ENCODE measurements around the gene TK1.

GRCh38 chr17:78204387-78205123 is 17.7 kb upstream of the TK1 start:
- TF ChIP-seq POLR2A (IDR thresholded peaks at IDR 0.05) = no peak
- no peak for TF ChIP-seq CTCF (IDR thresholded peaks at IDR 0.05)

All from suprapubic skin (tissue), 3 donors.